Body of pancreas (tissue), 4 donors: Measurements from ENCODE around the gene CNTNAP5. TPM values are rescaled to one million over a fixed set of nuclear protein-coding genes. Genes with fewer than 3 reads are reported as not detected.

Experiments
- ATAC-seq: fragments of 150-250 bp; one replicate; pipeline ENCODE4 v1.9.1; 2016
- DNase-seq, 4 donors: peaks; one replicate each; pipeline ENCODE4 v3.0.0-alpha.2; 2019
- H3K27ac ChIP-seq, 4 donors: fragments of 200-600 bp; sonication (generic); 1 replicate in 3 of 4; 2 replicates in 1 of 4; pipeline versions ENCODE4 v1.5.1 to v1.6.1; 2016 to 2019; ENCODE audit warnings: mild to moderate bottlenecking in 1 of 4, mixed read lengths in 1 of 4, moderate library complexity in 1 of 4
- H3K27me3 ChIP-seq, 2 donors: fragments of 200-600 bp; sonication (generic); one replicate each; pipeline ENCODE4 v1.6.0; 2016; ENCODE audit warnings: mild to moderate bottlenecking in 1 of 2
- H3K36me3 ChIP-seq, 2 donors: fragments of 200-600 bp; sonication (generic); replicated peaks in 1 of 2; 2 replicates each; pipeline ENCODE4 v1.5.1; 2016; ENCODE audit warnings: low read depth in 2 of 2; ENCODE audit not compliant: insufficient read depth in 1 of 2
- H3K4me1 ChIP-seq: fragments of 200-600 bp; sonication (generic); one replicate; pipeline ENCODE4 v1.6.0; 2016
- H3K4me3 ChIP-seq, 2 donors: fragments of 200-600 bp; sonication (generic); 1 replicate in 1 of 2; 2 replicates in 1 of 2; pipeline ENCODE4 v1.5.1; 2016 to 2019
- H3K9me3 ChIP-seq, 3 donors: fragments of 200-600 bp; sonication (generic); 1 replicate in 2 of 3; 2 replicates in 1 of 3; pipeline ENCODE4 v1.5.1; 2016
- POLR2A ChIP-seq, 3 donors: fragments of 450-650 bp; IDR thresholded peaks; one replicate each; pipeline ENCODE4 v1.6.1; 2016; ENCODE audit warnings: antibody characterized with exemption in 3 of 3, mild to moderate bottlenecking in 2 of 3
- WGBS, 2 donors: methylation state at CpG; one replicate each; pipeline ENCODE4 v1.1.5; 2017; 5-methylcytosine and 5-hydroxymethylcytosine counted together
- intact Hi-C: fragments of 100-400 bp; cut with DNase I; formaldehyde crosslinking; loops from one replicate; pipeline ENCODE4 v1.15.1; 2023
- total RNA-seq, 2 donors: library from RNA; depleted of rRNA; stranded (reverse); fragments of >200 nt; gene quantifications; one replicate each; pipeline ENCODE4 v1.1.0, GENCODE V29; 2016
- TF ChIP-seq, protein P1 (sequence below), 7 experiments: fragments of 450-650 bp in 4 of 7; fragments of 200-600 bp in 3 of 7; sonication (generic) in 3 of 7; IDR thresholded peaks; one replicate each; pipeline ENCODE4 v1.5.1; 2016 to 2019; ENCODE audit warnings: antibody characterized with exemption in 7 of 7

Gene CNTNAP5
- total RNA-seq, 2 donors from 2014 or later: 0.26 to 0.33 TPM

DNA sequence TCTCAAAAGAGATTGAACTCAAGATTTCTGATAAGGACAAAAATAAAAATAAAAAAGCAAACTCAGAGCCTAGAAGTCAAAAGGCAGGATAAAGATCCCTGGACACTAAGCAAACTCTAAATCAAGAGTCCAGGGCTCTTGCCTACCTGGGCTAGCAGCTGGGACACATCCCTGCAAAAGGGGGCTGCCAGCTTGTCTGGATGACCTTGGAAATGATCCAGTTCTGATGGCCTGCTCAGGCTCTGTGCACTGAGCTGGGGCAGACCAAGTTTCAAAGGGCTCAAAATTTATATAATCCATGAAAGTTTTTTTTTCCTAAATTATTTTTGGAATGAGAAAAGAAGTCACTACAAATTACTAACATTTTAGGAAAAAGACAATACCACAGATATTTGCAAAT lies 557.3 kb downstream of the CNTNAP5 start:
- ATAC-seq (no peak), DNase-seq (no peak)
- no peaks in the 10 kb centered on the region for H3K36me3 ChIP-seq
- no peak overlapping the region for H3K27ac ChIP-seq
- H3K4me3 ChIP-seq: no peak overlapping the region
- no peaks in the 10 kb centered on the region for H3K27me3 ChIP-seq
- intact Hi-C loops: no loop called here
- no peaks in the 10 kb centered on the region for H3K4me1 ChIP-seq
- H3K9me3 ChIP-seq: no peaks in the 10 kb centered on the region
- TF ChIP-seq, protein P1, sequence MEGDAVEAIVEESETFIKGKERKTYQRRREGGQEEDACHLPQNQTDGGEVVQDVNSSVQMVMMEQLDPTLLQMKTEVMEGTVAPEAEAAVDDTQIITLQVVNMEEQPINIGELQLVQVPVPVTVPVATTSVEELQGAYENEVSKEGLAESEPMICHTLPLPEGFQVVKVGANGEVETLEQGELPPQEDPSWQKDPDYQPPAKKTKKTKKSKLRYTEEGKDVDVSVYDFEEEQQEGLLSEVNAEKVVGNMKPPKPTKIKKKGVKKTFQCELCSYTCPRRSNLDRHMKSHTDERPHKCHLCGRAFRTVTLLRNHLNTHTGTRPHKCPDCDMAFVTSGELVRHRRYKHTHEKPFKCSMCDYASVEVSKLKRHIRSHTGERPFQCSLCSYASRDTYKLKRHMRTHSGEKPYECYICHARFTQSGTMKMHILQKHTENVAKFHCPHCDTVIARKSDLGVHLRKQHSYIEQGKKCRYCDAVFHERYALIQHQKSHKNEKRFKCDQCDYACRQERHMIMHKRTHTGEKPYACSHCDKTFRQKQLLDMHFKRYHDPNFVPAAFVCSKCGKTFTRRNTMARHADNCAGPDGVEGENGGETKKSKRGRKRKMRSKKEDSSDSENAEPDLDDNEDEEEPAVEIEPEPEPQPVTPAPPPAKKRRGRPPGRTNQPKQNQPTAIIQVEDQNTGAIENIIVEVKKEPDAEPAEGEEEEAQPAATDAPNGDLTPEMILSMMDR (IDR thresholded peaks at IDR 0.05): no peak
- TF ChIP-seq POLR2A (IDR thresholded peaks at IDR 0.05): no peak

DNA sequence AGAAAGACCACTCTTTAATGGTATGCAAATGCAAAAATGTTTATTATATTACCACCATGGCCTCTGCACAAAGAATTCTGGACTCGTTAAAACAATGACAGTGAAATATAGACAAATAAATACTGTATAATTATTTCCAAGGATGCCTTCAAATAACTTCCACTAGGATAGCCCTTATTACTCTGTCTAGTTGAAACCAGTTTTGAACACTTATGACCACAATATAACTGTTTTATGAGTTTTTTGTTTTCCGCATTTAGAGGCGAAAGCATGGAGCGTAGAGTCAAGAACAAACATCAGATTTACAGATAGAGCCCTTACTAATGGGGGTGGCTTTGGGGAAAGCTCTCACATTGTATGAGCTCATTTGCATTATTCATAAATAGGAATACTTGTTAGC lies 559.5 kb downstream of the CNTNAP5 start:
- intact Hi-C loops: no loop called here
- H3K4me3 ChIP-seq: no peak overlapping the region
- ATAC-seq (no peak), DNase-seq (no peak)
- no peaks in the 10 kb centered on the region for H3K36me3 ChIP-seq
- no peaks in the 10 kb centered on the region for H3K27me3 ChIP-seq
- TF ChIP-seq POLR2A (IDR thresholded peaks at IDR 0.05): no peak
- TF ChIP-seq, protein P1 (IDR thresholded peaks at IDR 0.05): no peak
- WGBS, 2 donors: 86 to 90% methylated on average over 4 of the region's 4 CpGs
- H3K4me1 ChIP-seq: no peaks in the 10 kb centered on the region
- H3K9me3 ChIP-seq: no peaks in the 10 kb centered on the region
- no peak overlapping the region for H3K27ac ChIP-seq

DNA sequence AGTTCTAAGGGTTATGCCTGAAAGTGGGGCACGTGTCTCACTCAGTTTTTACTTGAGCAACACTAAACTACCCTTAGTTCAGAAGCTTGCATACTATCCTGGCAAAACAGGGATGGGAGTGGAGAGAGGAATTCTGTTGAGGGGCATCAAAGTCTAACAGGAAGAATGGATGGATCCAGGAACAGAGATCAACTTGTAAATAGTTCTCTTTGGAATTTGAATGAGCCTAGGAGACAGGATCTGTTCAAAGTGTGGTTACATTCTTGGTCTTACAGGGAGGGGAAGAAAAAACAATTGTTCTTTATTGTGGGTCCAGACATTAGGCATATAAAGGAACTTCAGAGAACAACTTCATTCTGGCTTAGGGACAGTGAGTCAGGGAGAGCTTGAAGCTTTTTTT lies 560.2 kb downstream of the CNTNAP5 start:
- TF ChIP-seq, protein P1 (IDR thresholded peaks at IDR 0.05): no peak
- TF ChIP-seq POLR2A (IDR thresholded peaks at IDR 0.05): no peak
- H3K27ac ChIP-seq: no peak overlapping the region
- no peak overlapping the region for H3K4me3 ChIP-seq
- intact Hi-C loops: no loop called here
- H3K9me3 ChIP-seq: no peaks in the 10 kb centered on the region
- H3K36me3 ChIP-seq: no peaks in the 10 kb centered on the region
- ATAC-seq (no peak), DNase-seq (no peak)
- no peaks in the 10 kb centered on the region for H3K4me1 ChIP-seq
- no peaks in the 10 kb centered on the region for H3K27me3 ChIP-seq
- WGBS, 2 donors: 52 to 74% methylated on average over 1 of the region's 1 CpG

GRCh38 chr2:124586210-124586609 lies 561.1 kb downstream of the CNTNAP5 start:
- ATAC-seq (no peak), DNase-seq (no peak)
- no peak for TF ChIP-seq POLR2A (IDR thresholded peaks at IDR 0.05)
- TF ChIP-seq, protein P1 (IDR thresholded peaks at IDR 0.05): no peak
- Histone ChIP-seq H3K4me3 (no peak overlapping the region), H3K36me3 (no peaks in the 10 kb centered on the region), H3K27me3 (no peaks in the 10 kb centered on the region), H3K4me1 (no peaks in the 10 kb centered on the region), H3K27ac (no peak overlapping the region), H3K9me3 (no peaks in the 10 kb centered on the region)
- WGBS, 2 donors: 78 to 91% methylated on average over 3 of the region's 3 CpGs
- intact Hi-C loops: no loop called here

DNA sequence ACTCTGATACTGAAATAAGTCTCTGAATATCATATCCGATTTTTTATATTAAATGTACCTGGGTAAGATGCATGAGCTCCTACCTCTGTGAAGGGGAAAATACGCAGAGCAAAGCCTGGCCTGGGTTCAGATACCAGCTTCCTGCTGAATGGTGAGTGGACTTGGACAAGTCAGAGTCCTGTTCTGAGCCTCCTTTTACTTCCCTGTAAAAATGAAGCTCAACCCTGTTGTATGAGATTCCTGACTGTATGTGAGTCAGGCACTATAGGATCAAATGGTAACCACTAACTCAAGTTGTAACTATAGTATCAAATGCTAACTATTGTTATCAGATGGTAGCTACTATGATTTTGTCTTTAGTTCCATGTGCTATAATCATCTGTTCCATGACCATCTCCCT lies 561.7 kb downstream of the CNTNAP5 start:
- H3K9me3 ChIP-seq: no peaks in the 10 kb centered on the region
- no peak for TF ChIP-seq POLR2A (IDR thresholded peaks at IDR 0.05)
- TF ChIP-seq, protein P1 (IDR thresholded peaks at IDR 0.05): no peak
- H3K27ac ChIP-seq: no peak overlapping the region
- no peak overlapping the region for H3K4me3 ChIP-seq
- WGBS, 2 donors: 68 to 76% methylated on average over 2 of the region's 2 CpGs
- intact Hi-C loops: no loop called here
- no peaks in the 10 kb centered on the region for H3K27me3 ChIP-seq
- DNase-seq (no peak), ATAC-seq (no peak)
- H3K4me1 ChIP-seq: no peaks in the 10 kb centered on the region
- no peaks in the 10 kb centered on the region for H3K36me3 ChIP-seq
